Endothelial cell of umbilical vein (primary cell): ENCODE measurements around the gene GPR37L1. TPM values are rescaled to one million over a fixed set of nuclear protein-coding genes. Genes with fewer than 3 reads are reported as not detected.

Experiments used
- BruUV-seq: library from RNA; stranded (reverse); fragments of 400-500 nt; replicated peaks from 2 replicates; lab custom pipeline; 2021; lab: Mats Ljungman, UMichigan
- CTCF ChIA-PET: fragments of 300-600, 350-600 bp; sonication (Branson Sonifier 250); formaldehyde crosslinking; loops from one replicate; lab custom pipeline; 2021; ENCODE audit warnings: antibody characterized with exemption, inconsistent platforms; lab: Charles Lee
- POLR2A ChIA-PET: fragments of 300-600, 350-600 bp; sonication (Branson Sonifier 250); formaldehyde crosslinking; loops from one replicate; lab custom pipeline; 2021; ENCODE audit warnings: antibody characterized with exemption, inconsistent platforms; lab: Charles Lee
- DNase-seq: peaks from one replicate; pipeline ENCODE4 v3.0.0-alpha.2; 2011; ENCODE audit warnings: low read depth, low spot score
- FAIRE-seq: peaks from 2 replicates; lab custom pipeline; 2011; peaks lifted over from hg19 to GRCh38; lab: Jason Lieb, UNC
- H2AFZ ChIP-seq: 2 replicates; pipeline ENCODE4 v1.6.0; 2012; ENCODE audit warnings: low read depth, low read length, control low read depth, inconsistent platforms
- H3K27ac ChIP-seq: 2 replicates; pipeline ENCODE4 v1.5.1; 2011; ENCODE audit warnings: low read depth, mild to moderate bottlenecking, control low read depth, low read length, moderate library complexity; ENCODE audit not compliant: insufficient read depth
- H3K27me3 ChIP-seq, 2 experiments: 2 replicates each; pipeline versions ENCODE4 v1.6.0 to v1.6.1; 2011; ENCODE audit warnings: low read length in 2 of 2, mixed read lengths in 1 of 2; ENCODE audit not compliant: control insufficient read depth in 2 of 2, insufficient read depth in 2 of 2
- H3K36me3 ChIP-seq, 2 experiments: 2 replicates in 1 of 2; 3 replicates in 1 of 2; pipeline ENCODE4 v1.5.1; 2011; ENCODE audit warnings: low read length in 2 of 2, mild to moderate bottlenecking in 1 of 2, moderate library complexity in 1 of 2; ENCODE audit not compliant: control insufficient read depth in 2 of 2, insufficient read depth in 2 of 2; ENCODE audit errors: extremely low read depth in 1 of 2
- H3K4me1 ChIP-seq: 3 replicates; pipeline ENCODE4 v1.5.1; 2011; ENCODE audit warnings: mild to moderate bottlenecking, low read length; ENCODE audit not compliant: control insufficient read depth, insufficient read depth; ENCODE audit errors: extremely low read depth
- H3K4me2 ChIP-seq: 2 replicates; pipeline ENCODE4 v1.6.1; 2011; ENCODE audit warnings: low read length, control low read depth, mixed read lengths; ENCODE audit not compliant: insufficient read depth
- H3K4me3 ChIP-seq, 3 experiments: fragments of 200-600 bp in 1 of 3; sonication (generic), shearing (Covaris generic) in 1 of 3; replicated peaks in 1 of 3; 2 replicates each; pipeline ENCODE4 v1.5.1; 2011 to 2016; ENCODE audit warnings: control low read depth in 3 of 3, low read length in 3 of 3, mild to moderate bottlenecking in 2 of 3, inconsistent platforms in 1 of 3, low read depth in 1 of 3, moderate library complexity in 1 of 3; ENCODE audit not compliant: insufficient read depth in 1 of 3
- H3K79me2 ChIP-seq: 2 replicates; pipeline ENCODE4 v1.6.0; 2012; ENCODE audit warnings: low read length, inconsistent platforms; ENCODE audit not compliant: control insufficient read depth, insufficient read depth
- H3K9ac ChIP-seq: replicated peaks from 2 replicates; pipeline ENCODE3; 2011; ENCODE audit warnings: low read length, control low read depth; ENCODE audit not compliant: insufficient read depth; ENCODE audit errors: extremely low read depth
- H3K9me1 ChIP-seq: replicated peaks from 3 replicates; pipeline ENCODE4 v1.6.0; 2011; ENCODE audit warnings: mild to moderate bottlenecking, low read length; ENCODE audit not compliant: control insufficient read depth, insufficient read depth; ENCODE audit errors: extremely low read depth
- H3K9me3 ChIP-seq: replicated peaks from 2 replicates; pipeline ENCODE4 v1.5.1; 2012; ENCODE audit warnings: low read length, inconsistent platforms; ENCODE audit not compliant: control insufficient read depth, insufficient read depth
- H4K20me1 ChIP-seq: replicated peaks from 2 replicates; pipeline ENCODE3; 2011; ENCODE audit warnings: mild to moderate bottlenecking, low read length; ENCODE audit not compliant: control insufficient read depth, insufficient read depth; ENCODE audit errors: extremely low read depth
- EZH2 ChIP-seq: IDR thresholded peaks from 2 replicates; pipeline ENCODE4 v1.6.1; 2012; ENCODE audit warnings: borderline replicate concordance, low read depth, mild to moderate bottlenecking, moderate library complexity, low read length, inconsistent platforms; ENCODE audit not compliant: severe bottlenecking
- FOS ChIP-seq: IDR thresholded peaks from 2 replicates; pipeline ENCODE4 v1.6.1; 2011; ENCODE audit warnings: mild to moderate bottlenecking, low read length, moderate library complexity, borderline replicate concordance; ENCODE audit not compliant: insufficient read depth
- GATA2 ChIP-seq: IDR thresholded peaks from 2 replicates; pipeline ENCODE4 v1.7.0; 2011; ENCODE audit warnings: low read depth, mild to moderate bottlenecking, moderate library complexity, mixed read lengths, low read length; ENCODE audit not compliant: insufficient read length, insufficient read depth
- JUN ChIP-seq: IDR thresholded peaks from 2 replicates; pipeline ENCODE4 v1.6.1; 2011; ENCODE audit warnings: borderline replicate concordance, low read depth; ENCODE audit not compliant: insufficient read length, insufficient read depth
- MYC ChIP-seq: IDR thresholded peaks from one replicate; pipeline ENCODE4 v1.6.1; 2011; ENCODE audit warnings: mild to moderate bottlenecking, low read depth, low read length
- POLR2A ChIP-seq: IDR thresholded peaks from 2 replicates; pipeline ENCODE4 v1.6.1; 2012; ENCODE audit warnings: low read depth, mild to moderate bottlenecking, control low read depth, low read length
- POLR2AphosphoS5 ChIP-seq: IDR thresholded peaks from 2 replicates; pipeline ENCODE4 v1.6.1; 2012; ENCODE audit warnings: low read depth, mild to moderate bottlenecking, control low read depth, low read length, moderate library complexity; ENCODE audit not compliant: insufficient read depth
- dilution Hi-C: fragments of 300-500 bp; cut with MboI; formaldehyde crosslinking; loops from one replicate; pipeline ENCODE4 v1.15.0; 2019; ENCODE audit warnings: low sequenced_read_pairs; ENCODE audit not compliant: extremely low pct_ligation_motif_present
- intact Hi-C: fragments of 100-400 bp; cut with micrococcal nuclease; formaldehyde crosslinking; loops from one replicate; pipeline ENCODE4 v1.10.0; 2022
- polyA plus RNA-seq, 4 experiments: library from polyadenylated mRNA; depleted of rRNA in 3 of 4; stranded (reverse) in 3 of 4; unstranded in 1 of 4; fragments of >200 nt; gene quantifications; 2 replicates each; pipeline versions ENCODE4 v1.2.1 to v1.2.3, GENCODE V29; 2011 to 2012; ENCODE audit warnings: missing spikeins in 1 of 4
- total RNA-seq: library from RNA; stranded (reverse); gene quantifications from 2 replicates; pipeline ENCODE4 v1.2.3, GENCODE V29; 2021
- TF ChIP-seq, protein P1 (sequence below), 2 donors: IDR thresholded peaks; 1 replicate in 1 of 2; 2 replicates in 1 of 2; pipeline ENCODE4 v1.5.1; 2011; ENCODE audit warnings: low read length in 2 of 2, mild to moderate bottlenecking in 2 of 2, moderate library complexity in 2 of 2, control low read depth in 1 of 2, inconsistent platforms in 1 of 2, low read depth in 1 of 2; ENCODE audit not compliant: insufficient read depth in 1 of 2; ENCODE audit errors: extremely low read depth in 1 of 2
- TF ChIP-seq, protein P2 (sequence below): IDR thresholded peaks from 2 replicates; pipeline ENCODE4 v1.6.1; 2011; ENCODE audit not compliant: insufficient read depth, insufficient read length

Gene GPR37L1
- total and polyA plus RNA-seq, 2 donors (not counting 3 experiments of a cell fraction or from before 2014, with no cell fraction given): not detected

DNA sequence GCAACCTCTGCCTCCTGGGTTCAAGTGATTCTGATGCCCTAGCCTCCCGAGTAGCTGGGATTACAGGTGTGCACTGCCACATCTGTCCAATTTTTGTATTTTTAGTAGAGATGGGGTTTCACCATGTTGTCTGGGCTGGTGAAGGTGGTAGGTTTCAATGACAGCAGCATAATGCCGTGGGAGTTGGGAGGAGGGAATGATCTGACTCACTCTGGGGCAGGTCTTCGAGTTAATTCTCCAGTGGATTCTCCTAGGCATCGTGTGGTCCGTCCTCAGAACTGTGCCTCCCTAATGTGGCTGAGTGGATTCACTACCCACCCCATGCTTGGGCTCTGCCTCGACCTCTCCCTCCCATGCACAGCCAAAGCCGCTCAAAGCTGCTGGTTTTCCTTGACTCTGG, 1.7 kb upstream of the GPR37L1 start:
- Histone ChIP-seq H3K9me3 (no peaks in the 10 kb centered on the region), H3K9me1 (no peaks in the 10 kb centered on the region), H3K4me3 (no peak overlapping the region), H3K4me1 (no peaks in the 10 kb centered on the region), H3K9ac (no peak overlapping the region), H3K4me2 (no peak overlapping the region), H4K20me1 (no peaks in the 10 kb centered on the region), H3K36me3 (no peaks in the 10 kb centered on the region), H3K79me2 (no peaks in the 10 kb centered on the region), H2AFZ (no peak overlapping the region), H3K27ac (no peak overlapping the region), H3K27me3 (peaks cover 3 to 4% of the 10 kb centered on the region in 2 experiments)
- CTCF ChIA-PET: interaction anchor here (0.6 to 7.2 kb wide), 6 partner anchors 8 to 267 kb away, joined by 3 to 102 read pairs (median 3); no protein-coding TSS in a partner anchor
- no peak for DNase-seq
- FAIRE-seq: no peak
- dilution Hi-C loops (no loop called here), intact Hi-C loops (no loop called here)
- TF ChIP-seq, protein P1, sequence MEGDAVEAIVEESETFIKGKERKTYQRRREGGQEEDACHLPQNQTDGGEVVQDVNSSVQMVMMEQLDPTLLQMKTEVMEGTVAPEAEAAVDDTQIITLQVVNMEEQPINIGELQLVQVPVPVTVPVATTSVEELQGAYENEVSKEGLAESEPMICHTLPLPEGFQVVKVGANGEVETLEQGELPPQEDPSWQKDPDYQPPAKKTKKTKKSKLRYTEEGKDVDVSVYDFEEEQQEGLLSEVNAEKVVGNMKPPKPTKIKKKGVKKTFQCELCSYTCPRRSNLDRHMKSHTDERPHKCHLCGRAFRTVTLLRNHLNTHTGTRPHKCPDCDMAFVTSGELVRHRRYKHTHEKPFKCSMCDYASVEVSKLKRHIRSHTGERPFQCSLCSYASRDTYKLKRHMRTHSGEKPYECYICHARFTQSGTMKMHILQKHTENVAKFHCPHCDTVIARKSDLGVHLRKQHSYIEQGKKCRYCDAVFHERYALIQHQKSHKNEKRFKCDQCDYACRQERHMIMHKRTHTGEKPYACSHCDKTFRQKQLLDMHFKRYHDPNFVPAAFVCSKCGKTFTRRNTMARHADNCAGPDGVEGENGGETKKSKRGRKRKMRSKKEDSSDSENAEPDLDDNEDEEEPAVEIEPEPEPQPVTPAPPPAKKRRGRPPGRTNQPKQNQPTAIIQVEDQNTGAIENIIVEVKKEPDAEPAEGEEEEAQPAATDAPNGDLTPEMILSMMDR (IDR thresholded peaks at IDR 0.05; ENCODE audit: extremely low read depth in 1 of 2, insufficient read depth in 1 of 2, low read depth in 1 of 2, low read length in 2 of 2): no peak
- no peak for TF ChIP-seq GATA2
- TF ChIP-seq, protein P2, sequence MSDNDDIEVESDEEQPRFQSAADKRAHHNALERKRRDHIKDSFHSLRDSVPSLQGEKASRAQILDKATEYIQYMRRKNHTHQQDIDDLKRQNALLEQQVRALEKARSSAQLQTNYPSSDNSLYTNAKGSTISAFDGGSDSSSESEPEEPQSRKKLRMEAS: no peak
- TF ChIP-seq POLR2A: no peak
- TF ChIP-seq POLR2AphosphoS5: no peak
- TF ChIP-seq EZH2: no peak
- TF ChIP-seq MYC: no peak
- TF ChIP-seq JUN: no peak
- no peak for TF ChIP-seq FOS
- BruUV-seq: no TSS peak
- POLR2A ChIA-PET: no interaction called here
